WTC11 (cell line): Measurements from ENCODE around the gene PMP22. TPM values are rescaled to one million over a fixed set of nuclear protein-coding genes. Genes with fewer than 3 reads are reported as not detected.

ENCODE experiments used
- ATAC-seq: fragments of 200-7000 bp; cut with Tn5 transposase; 2 replicates; pipeline ENCODE4 v1.10.0; 2021; ENCODE audit warnings: mild to moderate bottlenecking, moderate library complexity
- CTCF ChIA-PET: fragments of 300-600 bp; sonication (Branson Sonifier 250); formaldehyde crosslinking; loops from one replicate; lab custom pipeline; 2021; ENCODE audit warnings: antibody characterized with exemption; lab: Charles Lee
- POLR2A ChIA-PET: fragments of 350-600 bp; sonication (Branson Sonifier 250); formaldehyde crosslinking; loops from one replicate; lab custom pipeline; 2021; ENCODE audit warnings: antibody characterized with exemption; lab: Charles Lee
- DNase-seq: peaks from one replicate; pipeline ENCODE4 v3.0.0; 2021; ENCODE audit warnings: low spot score
- H3K27ac Mint-ChIP-seq: 2 replicates; pipeline ENCODE4 v1.8.0; 2021; ENCODE audit warnings: mixed read lengths
- H3K27me3 Mint-ChIP-seq: 2 replicates; pipeline ENCODE4 v1.8.0; 2021; ENCODE audit warnings: low read depth, mild to moderate bottlenecking, moderate library complexity, mixed read lengths
- H3K36me3 Mint-ChIP-seq: 2 replicates; pipeline ENCODE4 v1.8.0; 2021; ENCODE audit warnings: mixed read lengths
- H3K4me1 Mint-ChIP-seq: 2 replicates; pipeline ENCODE4 v1.8.0; 2022; ENCODE audit warnings: mixed read lengths
- H3K4me3 Mint-ChIP-seq: 2 replicates; pipeline ENCODE4 v1.8.0; 2021; ENCODE audit warnings: mild to moderate bottlenecking, moderate library complexity, mixed read lengths
- H3K9me3 Mint-ChIP-seq: 2 replicates; pipeline ENCODE4 v1.8.0; 2021; ENCODE audit warnings: mixed read lengths
- ELF4 ChIP-seq: sonication (generic); formaldehyde crosslinking; IDR thresholded peaks from 2 replicates; pipeline ENCODE4 v1.8.1; 2022; ENCODE audit warnings: low read depth, mild to moderate bottlenecking, moderate library complexity, missing genetic modification reagents
- FOXK1 ChIP-seq: sonication (generic); formaldehyde crosslinking; IDR thresholded peaks from 2 replicates; pipeline ENCODE4 v1.8.0; 2022; ENCODE audit warnings: mild to moderate bottlenecking, moderate library complexity, missing genetic modification reagents
- GRHL2 ChIP-seq: fragments of 250-450 bp; sonication (Bioruptor Pico); IDR thresholded peaks from 2 replicates; pipeline ENCODE4 v1.8.0; 2022; ENCODE audit warnings: mild to moderate bottlenecking, moderate library complexity; ENCODE audit not compliant: insufficient replicate concordance, severe bottlenecking
- GTF2I ChIP-seq: fragments of 250-450 bp; sonication (Bioruptor Pico); conservative IDR thresholded peaks from 2 replicates; pipeline ENCODE4 v1.4.0; 2021; ENCODE audit warnings: mild to moderate bottlenecking
- HMGA2 ChIP-seq: fragments of 250-450 bp; sonication (Bioruptor Pico); IDR thresholded peaks from 2 replicates; pipeline ENCODE4 v1.4.0; 2021; ENCODE audit warnings: mild to moderate bottlenecking, moderate library complexity
- KAT7 ChIP-seq: sonication (generic); formaldehyde crosslinking; IDR thresholded peaks from 2 replicates; pipeline ENCODE4 v1.8.1; 2023; ENCODE audit warnings: missing genetic modification reagents, mild to moderate bottlenecking, borderline replicate concordance
- ZNF121 ChIP-seq: sonication (generic); formaldehyde crosslinking; IDR thresholded peaks from 2 replicates; pipeline ENCODE4 v1.8.0; 2023; ENCODE audit warnings: missing genetic modification reagents
- total RNA-seq: library from RNA; stranded (reverse); gene quantifications from 3 replicates; pipeline ENCODE4 v1.2.3, GENCODE V29; 2021
- TF ChIP-seq, protein P1 (sequence below): sonication (generic); formaldehyde crosslinking; IDR thresholded peaks from 2 replicates; pipeline ENCODE4 v1.8.1; 2023; ENCODE audit warnings: mild to moderate bottlenecking, missing genetic modification reagents
- TF ChIP-seq, protein P2 (sequence below): sonication (generic); formaldehyde crosslinking; IDR thresholded peaks from 2 replicates; pipeline ENCODE4 v1.8.1; 2022; ENCODE audit warnings: mild to moderate bottlenecking, moderate library complexity, missing genetic modification reagents
- TF ChIP-seq, protein P3 (sequence below): sonication (generic); formaldehyde crosslinking; IDR thresholded peaks from 2 replicates; pipeline ENCODE4 v1.8.1; 2022; ENCODE audit warnings: low read depth, mild to moderate bottlenecking, moderate library complexity, missing genetic modification reagents, borderline replicate concordance
- TF ChIP-seq, protein P4 (sequence below): sonication (generic); formaldehyde crosslinking; IDR thresholded peaks from 2 replicates; pipeline ENCODE4 v1.8.0; 2022; ENCODE audit warnings: mild to moderate bottlenecking, missing genetic modification reagents
- TF ChIP-seq, protein P5 (sequence below): sonication (generic); formaldehyde crosslinking; IDR thresholded peaks from 2 replicates; pipeline ENCODE4 v1.8.0; 2022; ENCODE audit warnings: missing genetic modification reagents
- TF ChIP-seq, protein P6 (sequence below): sonication (generic); formaldehyde crosslinking; IDR thresholded peaks from 2 replicates; pipeline ENCODE4 v1.8.0; 2022; ENCODE audit warnings: mild to moderate bottlenecking, missing genetic modification reagents

Gene PMP22
- total RNA-seq, 1 experiment from 2014 or later, result 3.0 TPM

DNA sequence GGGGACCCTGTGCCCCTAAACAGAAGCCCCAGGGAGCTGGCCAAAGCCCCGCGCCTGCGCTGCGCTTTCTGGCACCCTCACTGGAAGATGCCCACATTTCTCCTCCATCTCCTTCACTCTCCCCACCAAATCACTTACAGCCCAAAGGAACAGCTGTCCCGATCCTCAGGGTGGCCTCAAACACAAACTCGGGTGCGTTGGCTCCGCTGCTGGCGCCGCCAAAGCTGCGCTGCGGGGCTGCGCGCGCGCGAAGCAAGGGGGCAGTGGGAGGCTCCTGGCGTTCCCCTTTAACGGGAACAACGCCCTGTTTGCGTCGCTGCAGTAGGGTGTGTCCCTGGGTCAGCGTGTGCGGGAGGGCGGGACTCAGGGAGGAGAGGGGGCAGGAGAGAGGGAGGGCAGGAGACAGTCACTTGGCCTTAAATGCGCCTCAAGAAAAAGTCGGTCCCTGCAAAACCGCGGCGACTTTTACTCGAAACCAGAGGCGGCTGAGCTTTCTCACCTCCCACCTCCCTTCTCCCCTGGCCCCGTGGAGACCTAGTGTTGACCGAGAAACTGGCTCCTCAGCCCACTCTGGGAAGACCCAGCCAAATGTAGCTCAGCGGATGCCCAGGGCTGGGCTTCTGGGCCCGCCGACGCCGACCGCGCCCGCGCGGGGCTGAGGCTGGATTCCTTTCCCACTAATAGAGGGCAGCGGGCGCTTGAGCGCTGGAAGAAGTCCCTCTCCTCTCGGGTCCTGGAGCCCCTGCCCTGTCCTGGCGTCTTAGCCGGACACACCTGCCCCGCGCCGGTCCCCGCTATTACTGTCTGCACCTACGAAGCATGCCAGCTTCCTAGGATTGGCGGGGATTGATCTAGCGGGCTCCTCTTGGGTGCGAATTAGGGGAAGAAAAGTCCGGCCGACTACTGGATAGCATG is 2.6 kb downstream of the PMP22 start:
- Mint-ChIP-seq H3K9me3 (no peaks in the 10 kb centered on the region), H3K36me3 (no peaks in the 10 kb centered on the region), H3K27ac (no peak overlapping the region), H3K27me3 (peaks cover 90% of the 10 kb centered on the region), H3K4me1 (peaks cover 20% of the 10 kb centered on the region), H3K4me3 (peak overlapping the region; percentile 86)
- POLR2A ChIA-PET, result interaction anchor here (0.5 to 0.6 kb wide), 2 partner anchors 57 to 78 kb away, joined by 3 read pairs; no protein-coding TSS in a partner anchor
- CTCF ChIA-PET, result interaction anchor here (0.6 to 8.2 kb wide), 16 partner anchors 14 to 240 kb away, joined by 3 to 148 read pairs (median 4); partner anchors contain the start of gene TEKT3
- TF ChIP-seq, protein P1, sequence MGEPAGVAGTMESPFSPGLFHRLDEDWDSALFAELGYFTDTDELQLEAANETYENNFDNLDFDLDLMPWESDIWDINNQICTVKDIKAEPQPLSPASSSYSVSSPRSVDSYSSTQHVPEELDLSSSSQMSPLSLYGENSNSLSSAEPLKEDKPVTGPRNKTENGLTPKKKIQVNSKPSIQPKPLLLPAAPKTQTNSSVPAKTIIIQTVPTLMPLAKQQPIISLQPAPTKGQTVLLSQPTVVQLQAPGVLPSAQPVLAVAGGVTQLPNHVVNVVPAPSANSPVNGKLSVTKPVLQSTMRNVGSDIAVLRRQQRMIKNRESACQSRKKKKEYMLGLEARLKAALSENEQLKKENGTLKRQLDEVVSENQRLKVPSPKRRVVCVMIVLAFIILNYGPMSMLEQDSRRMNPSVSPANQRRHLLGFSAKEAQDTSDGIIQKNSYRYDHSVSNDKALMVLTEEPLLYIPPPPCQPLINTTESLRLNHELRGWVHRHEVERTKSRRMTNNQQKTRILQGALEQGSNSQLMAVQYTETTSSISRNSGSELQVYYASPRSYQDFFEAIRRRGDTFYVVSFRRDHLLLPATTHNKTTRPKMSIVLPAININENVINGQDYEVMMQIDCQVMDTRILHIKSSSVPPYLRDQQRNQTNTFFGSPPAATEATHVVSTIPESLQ, result 0 out of 2 replicates have a peak, but pooled peaks have one; percentile 21
- no peak for TF ChIP-seq ELF4 (CRISPR knock-in tag)
- TF ChIP-seq, protein P2, sequence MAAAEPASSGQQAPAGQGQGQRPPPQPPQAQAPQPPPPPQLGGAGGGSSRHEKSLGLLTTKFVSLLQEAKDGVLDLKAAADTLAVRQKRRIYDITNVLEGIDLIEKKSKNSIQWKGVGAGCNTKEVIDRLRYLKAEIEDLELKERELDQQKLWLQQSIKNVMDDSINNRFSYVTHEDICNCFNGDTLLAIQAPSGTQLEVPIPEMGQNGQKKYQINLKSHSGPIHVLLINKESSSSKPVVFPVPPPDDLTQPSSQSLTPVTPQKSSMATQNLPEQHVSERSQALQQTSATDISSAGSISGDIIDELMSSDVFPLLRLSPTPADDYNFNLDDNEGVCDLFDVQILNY (CRISPR knock-in tag), result 0 out of 2 replicates have a peak, but pooled peaks have one; percentile 27
- peak; percentile 57 for DNase-seq
- ATAC-seq, result peak; percentile 38

DNA sequence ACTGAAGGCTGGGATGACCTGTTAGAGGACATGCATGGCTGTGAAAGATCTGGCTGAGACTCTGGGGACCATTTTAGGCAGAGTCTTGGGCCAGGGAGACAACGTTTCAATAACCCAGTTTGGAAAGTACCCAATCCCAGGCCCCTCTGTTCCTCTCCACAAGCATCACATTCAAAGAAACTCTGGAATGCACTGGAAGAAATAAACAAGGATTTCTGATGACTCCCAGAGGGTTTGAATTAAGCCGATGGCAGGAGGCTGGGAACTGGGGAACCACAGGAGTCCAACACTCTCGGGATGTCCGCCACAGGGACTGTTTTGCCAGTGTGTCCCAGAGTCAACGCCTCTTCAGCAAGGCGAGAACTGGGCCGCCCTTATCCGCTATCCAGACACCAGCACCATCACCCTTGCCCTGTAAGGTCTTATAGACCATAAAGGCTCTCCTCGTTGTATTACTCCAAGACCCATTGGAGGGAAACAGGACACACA is 3.3 kb downstream of the PMP22 start:
- H3K9me3 Mint-ChIP-seq, result no peaks in the 10 kb centered on the region
- peaks cover 97% of the 10 kb centered on the region for H3K27me3 Mint-ChIP-seq
- H3K36me3 Mint-ChIP-seq, result no peaks in the 10 kb centered on the region
- TF ChIP-seq ZNF121 (no peak), GRHL2 (CRISPR knock-in tag) (no peak), KAT7 (no peak), GTF2I (no peak)
- TF ChIP-seq, protein P3, sequence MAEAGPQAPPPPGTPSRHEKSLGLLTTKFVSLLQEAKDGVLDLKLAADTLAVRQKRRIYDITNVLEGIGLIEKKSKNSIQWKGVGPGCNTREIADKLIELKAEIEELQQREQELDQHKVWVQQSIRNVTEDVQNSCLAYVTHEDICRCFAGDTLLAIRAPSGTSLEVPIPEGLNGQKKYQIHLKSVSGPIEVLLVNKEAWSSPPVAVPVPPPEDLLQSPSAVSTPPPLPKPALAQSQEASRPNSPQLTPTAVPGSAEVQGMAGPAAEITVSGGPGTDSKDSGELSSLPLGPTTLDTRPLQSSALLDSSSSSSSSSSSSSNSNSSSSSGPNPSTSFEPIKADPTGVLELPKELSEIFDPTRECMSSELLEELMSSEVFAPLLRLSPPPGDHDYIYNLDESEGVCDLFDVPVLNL, result no peak
- TF ChIP-seq, protein P4, sequence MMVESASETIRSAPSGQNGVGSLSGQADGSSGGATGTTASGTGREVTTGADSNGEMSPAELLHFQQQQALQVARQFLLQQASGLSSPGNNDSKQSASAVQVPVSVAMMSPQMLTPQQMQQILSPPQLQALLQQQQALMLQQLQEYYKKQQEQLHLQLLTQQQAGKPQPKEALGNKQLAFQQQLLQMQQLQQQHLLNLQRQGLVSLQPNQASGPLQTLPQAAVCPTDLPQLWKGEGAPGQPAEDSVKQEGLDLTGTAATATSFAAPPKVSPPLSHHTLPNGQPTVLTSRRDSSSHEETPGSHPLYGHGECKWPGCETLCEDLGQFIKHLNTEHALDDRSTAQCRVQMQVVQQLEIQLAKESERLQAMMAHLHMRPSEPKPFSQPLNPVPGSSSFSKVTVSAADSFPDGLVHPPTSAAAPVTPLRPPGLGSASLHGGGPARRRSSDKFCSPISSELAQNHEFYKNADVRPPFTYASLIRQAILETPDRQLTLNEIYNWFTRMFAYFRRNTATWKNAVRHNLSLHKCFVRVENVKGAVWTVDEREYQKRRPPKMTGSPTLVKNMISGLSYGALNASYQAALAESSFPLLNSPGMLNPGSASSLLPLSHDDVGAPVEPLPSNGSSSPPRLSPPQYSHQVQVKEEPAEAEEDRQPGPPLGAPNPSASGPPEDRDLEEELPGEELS (CRISPR knock-in tag), result no peak
- peaks cover 20% of the 10 kb centered on the region for H3K4me1 Mint-ChIP-seq
- no peak for ATAC-seq
- DNase-seq, result peak; percentile 22
- POLR2A ChIA-PET, result no interaction called here
- CTCF ChIA-PET, result interaction anchor here (0.8 to 8.2 kb wide), 13 partner anchors 11 to 241 kb away, joined by 3 to 148 read pairs (median 3); no protein-coding TSS in a partner anchor
- H3K27ac Mint-ChIP-seq, result no peak overlapping the region
- peak overlapping the region; percentile 86 for H3K4me3 Mint-ChIP-seq

DNA sequence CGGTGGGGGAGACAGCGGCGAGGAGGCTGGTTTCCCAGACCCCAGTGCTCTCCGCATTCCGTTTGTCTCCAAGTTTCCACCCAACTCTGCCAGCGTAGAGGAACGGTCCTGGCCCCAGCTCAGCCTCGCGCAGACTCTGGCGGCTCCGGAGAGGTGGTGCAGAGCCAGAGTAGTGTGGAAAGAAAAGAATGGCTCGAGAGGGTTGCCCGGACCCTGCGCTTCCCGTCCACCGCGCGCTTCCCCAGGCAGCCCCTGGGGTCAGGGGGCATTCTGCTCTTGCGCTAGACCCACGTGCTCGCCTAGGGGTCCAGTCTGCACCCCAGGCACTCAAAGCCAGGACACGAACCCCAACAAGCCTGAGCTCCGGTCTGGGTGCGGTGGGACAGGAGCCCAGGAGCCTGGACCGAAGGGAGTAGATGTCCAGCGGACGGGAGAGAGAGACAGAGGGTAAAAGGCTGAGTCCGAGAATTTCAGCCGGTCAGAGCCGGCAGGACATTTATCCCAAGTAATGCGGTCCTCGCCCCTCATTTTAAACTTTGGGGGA is 3.8 kb downstream of the PMP22 start:
- Mint-ChIP-seq H3K27ac (no peak overlapping the region), H3K4me1 (peaks cover 20% of the 10 kb centered on the region), H3K9me3 (no peaks in the 10 kb centered on the region), H3K27me3 (peaks cover 98% of the 10 kb centered on the region), H3K36me3 (no peaks in the 10 kb centered on the region), H3K4me3 (peak overlapping the region; percentile 86)
- ATAC-seq, result peak; percentile 59
- ChIA-PET POLR2A (no interaction called here), CTCF (interaction anchor here (0.6 to 8.2 kb wide), 12 partner anchors 11 to 242 kb away, joined by 3 to 148 read pairs (median 3); no protein-coding TSS in a partner anchor)
- DNase-seq, result peak; percentile 64
- TF ChIP-seq, protein P5, sequence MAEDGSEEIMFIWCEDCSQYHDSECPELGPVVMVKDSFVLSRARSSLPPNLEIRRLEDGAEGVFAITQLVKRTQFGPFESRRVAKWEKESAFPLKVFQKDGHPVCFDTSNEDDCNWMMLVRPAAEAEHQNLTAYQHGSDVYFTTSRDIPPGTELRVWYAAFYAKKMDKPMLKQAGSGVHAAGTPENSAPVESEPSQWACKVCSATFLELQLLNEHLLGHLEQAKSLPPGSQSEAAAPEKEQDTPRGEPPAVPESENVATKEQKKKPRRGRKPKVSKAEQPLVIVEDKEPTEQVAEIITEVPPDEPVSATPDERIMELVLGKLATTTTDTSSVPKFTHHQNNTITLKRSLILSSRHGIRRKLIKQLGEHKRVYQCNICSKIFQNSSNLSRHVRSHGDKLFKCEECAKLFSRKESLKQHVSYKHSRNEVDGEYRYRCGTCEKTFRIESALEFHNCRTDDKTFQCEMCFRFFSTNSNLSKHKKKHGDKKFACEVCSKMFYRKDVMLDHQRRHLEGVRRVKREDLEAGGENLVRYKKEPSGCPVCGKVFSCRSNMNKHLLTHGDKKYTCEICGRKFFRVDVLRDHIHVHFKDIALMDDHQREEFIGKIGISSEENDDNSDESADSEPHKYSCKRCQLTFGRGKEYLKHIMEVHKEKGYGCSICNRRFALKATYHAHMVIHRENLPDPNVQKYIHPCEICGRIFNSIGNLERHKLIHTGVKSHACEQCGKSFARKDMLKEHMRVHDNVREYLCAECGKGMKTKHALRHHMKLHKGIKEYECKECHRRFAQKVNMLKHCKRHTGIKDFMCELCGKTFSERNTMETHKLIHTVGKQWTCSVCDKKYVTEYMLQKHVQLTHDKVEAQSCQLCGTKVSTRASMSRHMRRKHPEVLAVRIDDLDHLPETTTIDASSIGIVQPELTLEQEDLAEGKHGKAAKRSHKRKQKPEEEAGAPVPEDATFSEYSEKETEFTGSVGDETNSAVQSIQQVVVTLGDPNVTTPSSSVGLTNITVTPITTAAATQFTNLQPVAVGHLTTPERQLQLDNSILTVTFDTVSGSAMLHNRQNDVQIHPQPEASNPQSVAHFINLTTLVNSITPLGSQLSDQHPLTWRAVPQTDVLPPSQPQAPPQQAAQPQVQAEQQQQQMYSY (CRISPR knock-in tag), result 0 out of 2 replicates have a peak, but pooled peaks have one; percentile 23
- TF ChIP-seq, protein P6, sequence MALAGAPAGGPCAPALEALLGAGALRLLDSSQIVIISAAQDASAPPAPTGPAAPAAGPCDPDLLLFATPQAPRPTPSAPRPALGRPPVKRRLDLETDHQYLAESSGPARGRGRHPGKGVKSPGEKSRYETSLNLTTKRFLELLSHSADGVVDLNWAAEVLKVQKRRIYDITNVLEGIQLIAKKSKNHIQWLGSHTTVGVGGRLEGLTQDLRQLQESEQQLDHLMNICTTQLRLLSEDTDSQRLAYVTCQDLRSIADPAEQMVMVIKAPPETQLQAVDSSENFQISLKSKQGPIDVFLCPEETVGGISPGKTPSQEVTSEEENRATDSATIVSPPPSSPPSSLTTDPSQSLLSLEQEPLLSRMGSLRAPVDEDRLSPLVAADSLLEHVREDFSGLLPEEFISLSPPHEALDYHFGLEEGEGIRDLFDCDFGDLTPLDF, result no peak
- TF ChIP-seq HMGA2 (CRISPR knock-in tag) (no peak), FOXK1 (CRISPR knock-in tag) (no peak)
- TF ChIP-seq, protein P1, result no peak
